Fibroblast of mammary gland (primary cell): ENCODE results near the gene COX4I1.

ENCODE experiments used
- DNase-seq: peaks from one replicate; pipeline ENCODE4 v3.0.0-alpha.2; 2010; ENCODE audit warnings: low read depth
- H3K4me3 ChIP-seq: 2 replicates; pipeline ENCODE4 v1.5.1; 2011; ENCODE audit warnings: low read depth, mild to moderate bottlenecking, low read length, moderate library complexity; ENCODE audit not compliant: control insufficient read depth
- TF ChIP-seq, protein P1 (sequence below): conservative IDR thresholded peaks from 2 replicates; pipeline ENCODE4 v1.5.1; 2011; ENCODE audit warnings: low read depth, low read length, inconsistent platforms; ENCODE audit not compliant: control insufficient read depth, insufficient read depth

Gene COX4I1

DNA sequence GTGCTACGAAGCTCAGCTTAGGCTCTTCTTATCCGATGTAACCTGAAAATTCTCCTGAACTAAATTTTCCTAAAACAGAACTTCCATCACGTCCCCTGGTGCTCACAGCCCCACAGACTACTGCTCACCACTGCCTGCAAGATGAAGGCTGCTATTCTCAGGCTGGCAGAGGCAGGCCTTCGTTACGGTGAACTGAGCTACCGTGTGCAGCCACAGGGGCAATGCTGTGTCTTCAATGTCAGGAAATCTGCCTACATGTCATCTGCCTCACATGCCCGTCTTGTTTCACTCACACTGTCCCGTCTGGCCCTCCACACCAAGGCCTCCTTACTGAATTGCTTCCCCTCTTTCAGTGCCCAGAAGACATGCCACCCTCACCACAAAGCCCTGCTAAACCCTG is 16.1 kb upstream of the COX4I1 start:
- no peak for DNase-seq
- no peak overlapping the region for H3K4me3 ChIP-seq
- TF ChIP-seq, protein P1, sequence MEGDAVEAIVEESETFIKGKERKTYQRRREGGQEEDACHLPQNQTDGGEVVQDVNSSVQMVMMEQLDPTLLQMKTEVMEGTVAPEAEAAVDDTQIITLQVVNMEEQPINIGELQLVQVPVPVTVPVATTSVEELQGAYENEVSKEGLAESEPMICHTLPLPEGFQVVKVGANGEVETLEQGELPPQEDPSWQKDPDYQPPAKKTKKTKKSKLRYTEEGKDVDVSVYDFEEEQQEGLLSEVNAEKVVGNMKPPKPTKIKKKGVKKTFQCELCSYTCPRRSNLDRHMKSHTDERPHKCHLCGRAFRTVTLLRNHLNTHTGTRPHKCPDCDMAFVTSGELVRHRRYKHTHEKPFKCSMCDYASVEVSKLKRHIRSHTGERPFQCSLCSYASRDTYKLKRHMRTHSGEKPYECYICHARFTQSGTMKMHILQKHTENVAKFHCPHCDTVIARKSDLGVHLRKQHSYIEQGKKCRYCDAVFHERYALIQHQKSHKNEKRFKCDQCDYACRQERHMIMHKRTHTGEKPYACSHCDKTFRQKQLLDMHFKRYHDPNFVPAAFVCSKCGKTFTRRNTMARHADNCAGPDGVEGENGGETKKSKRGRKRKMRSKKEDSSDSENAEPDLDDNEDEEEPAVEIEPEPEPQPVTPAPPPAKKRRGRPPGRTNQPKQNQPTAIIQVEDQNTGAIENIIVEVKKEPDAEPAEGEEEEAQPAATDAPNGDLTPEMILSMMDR = no peak

DNA sequence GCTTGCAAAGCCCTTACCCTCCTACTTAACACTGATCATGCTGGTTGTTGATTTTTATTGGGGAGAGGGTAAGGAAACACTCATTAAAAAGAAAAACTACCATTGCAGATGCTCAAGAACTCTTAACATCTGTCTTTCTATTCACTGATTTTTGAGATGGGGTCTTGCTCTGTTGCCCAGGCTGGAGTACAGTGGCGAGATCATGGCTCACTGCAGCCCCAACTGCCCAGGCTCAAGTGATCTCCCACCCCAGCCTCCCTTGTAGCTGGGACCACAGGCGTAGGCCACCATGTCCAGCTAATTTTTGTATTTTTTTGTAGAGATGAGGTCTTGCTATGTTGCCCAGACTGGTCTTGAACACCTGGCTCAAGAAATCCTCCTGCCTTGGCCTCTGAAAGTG is 14.7 kb upstream of the COX4I1 start:
- TF ChIP-seq, protein P1 = no peak
- H3K4me3 ChIP-seq = no peak overlapping the region
- DNase-seq = no peak

DNA sequence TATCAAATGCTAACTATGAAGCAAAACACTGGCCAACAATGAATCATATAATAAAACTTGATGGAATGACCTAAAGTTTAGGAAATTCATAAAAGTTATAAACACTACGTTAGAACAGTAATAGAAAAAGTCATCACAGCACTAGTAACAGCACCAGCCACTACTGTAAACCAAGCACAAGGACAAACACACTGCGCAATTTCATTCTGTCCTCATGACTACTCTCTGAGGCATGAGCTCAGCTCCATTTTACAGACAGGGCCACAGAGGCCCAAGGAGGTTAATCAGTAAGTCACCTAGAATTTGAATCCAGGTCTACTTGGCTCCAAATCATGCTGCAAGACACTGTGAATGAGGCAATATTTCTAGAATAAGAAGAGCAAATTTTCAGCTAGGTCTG is 13.6 kb upstream of the COX4I1 start:
- TF ChIP-seq, protein P1 = no peak
- DNase-seq = no peak
- H3K4me3 ChIP-seq = no peak overlapping the region

DNA sequence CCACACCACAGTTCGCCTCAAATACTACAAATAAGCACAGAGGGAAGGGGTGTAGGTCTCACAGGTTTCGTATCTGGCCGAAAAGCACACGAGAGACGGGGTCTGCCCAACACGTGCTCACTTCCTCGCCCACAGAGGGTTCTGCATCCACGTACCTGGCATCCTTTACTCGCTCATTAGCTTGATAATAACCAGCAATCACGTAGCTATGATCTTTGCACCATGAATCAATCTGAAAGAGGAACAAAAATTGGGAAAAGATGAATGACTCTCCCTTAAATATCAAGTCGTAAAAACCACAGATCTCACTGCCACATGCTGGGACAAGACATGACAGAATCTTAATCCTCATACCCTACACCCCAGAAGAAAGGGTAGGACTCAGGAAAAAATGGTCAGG is 10.7 kb upstream of the COX4I1 start:
- H3K4me3 ChIP-seq = no peak overlapping the region
- TF ChIP-seq, protein P1 = no peak
- no peak for DNase-seq

DNA sequence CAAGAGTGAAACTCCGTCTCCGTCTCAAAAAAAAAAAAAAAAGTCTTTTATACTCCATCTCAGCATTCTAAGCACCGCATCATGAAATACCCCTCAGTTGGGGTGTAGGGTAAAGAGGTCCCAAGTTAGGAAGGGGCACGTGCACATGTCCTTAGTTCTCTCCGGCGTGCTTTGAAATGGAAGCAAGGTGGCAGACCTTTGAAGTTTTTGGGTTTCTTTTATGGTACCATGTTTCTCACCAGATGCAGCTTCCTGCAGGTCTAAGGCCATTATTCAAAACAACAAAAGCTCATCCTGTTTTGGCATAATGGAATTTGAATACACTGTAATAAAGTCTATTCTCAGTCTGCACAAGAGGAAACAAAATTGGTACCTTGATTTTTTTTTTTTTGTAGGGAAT is 9.7 kb upstream of the COX4I1 start:
- H3K4me3 ChIP-seq = no peak overlapping the region
- no peak for DNase-seq
- TF ChIP-seq, protein P1 = no peak

DNA sequence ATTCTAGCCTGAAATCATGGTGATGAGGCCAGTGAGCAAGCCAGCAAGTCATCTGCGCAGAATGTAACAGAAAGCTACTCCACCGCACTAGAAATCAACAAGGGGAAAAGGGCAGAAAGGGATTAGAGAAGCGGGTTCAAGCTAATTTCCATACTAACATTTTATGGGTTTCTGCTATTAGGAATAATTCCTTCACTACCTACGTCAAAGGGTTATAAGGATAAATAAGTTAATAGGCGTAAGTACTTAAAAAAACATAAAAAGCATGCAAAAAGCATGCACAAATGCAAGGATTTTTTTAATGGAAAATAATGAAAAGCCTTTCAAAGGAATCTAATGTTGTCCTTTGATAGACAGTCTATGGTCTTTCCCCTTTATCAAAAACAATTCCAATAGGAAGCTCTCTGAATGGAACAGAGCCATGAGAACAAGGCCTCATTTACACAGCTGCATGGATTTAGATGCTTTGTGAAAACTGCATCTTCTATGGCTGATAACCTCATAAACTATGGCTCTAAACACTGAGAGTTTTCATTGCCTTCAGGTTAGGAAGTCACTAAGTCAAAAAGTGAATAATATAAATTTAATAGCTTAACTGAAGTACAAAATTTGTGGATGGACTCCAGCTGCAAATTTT is 5.7 kb upstream of the COX4I1 start:
- TF ChIP-seq, protein P1 = no peak
- no peak overlapping the region for H3K4me3 ChIP-seq
- DNase-seq = no peak

DNA sequence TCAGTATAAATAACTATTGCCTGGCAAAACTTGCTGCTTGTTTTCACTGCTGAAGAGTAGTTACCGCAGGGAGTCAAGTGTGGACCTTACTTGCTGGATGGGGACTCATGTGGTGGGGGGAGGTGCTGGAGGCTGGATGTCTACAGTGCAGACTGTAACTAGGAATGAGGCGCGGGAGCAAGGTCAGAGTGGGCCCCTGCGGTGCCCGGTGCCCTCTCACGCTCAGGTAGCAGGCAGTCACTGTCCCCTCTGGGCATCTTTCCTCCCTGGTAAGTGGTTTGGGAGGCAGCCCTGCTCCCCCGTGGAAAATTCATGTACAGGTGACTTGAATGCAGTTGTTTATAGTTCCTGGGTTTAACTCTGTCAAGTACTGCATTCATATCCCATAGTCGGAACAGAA is 4.8 kb upstream of the COX4I1 start:
- TF ChIP-seq, protein P1 = no peak
- DNase-seq = no peak
- no peak overlapping the region for H3K4me3 ChIP-seq
